Transverse colon (tissue), 4 donors: ENCODE measurements around the gene IL17B.

ENCODE experiments used
- EP300 ChIP-seq: sonication (generic); formaldehyde crosslinking; IDR thresholded peaks from one replicate; pipeline ENCODE4 v1.6.1; 2017; ENCODE audit warnings: antibody characterized with exemption, low read depth
- POLR2AphosphoS5 ChIP-seq, 3 donors: sonication (generic); formaldehyde crosslinking; IDR thresholded peaks; one replicate each; pipeline ENCODE4 v1.6.1; 2016; ENCODE audit warnings: antibody characterized with exemption in 3 of 3
- TF ChIP-seq, protein P1 (sequence below), 5 experiments: fragments of 200-600 bp in 3 of 5; fragments of 450-650 bp in 2 of 5; sonication (generic) in 3 of 5; IDR thresholded peaks; 1 replicate in 2 of 5; 2 replicates in 3 of 5; pipeline ENCODE4 v1.5.1; 2016 to 2017; ENCODE audit warnings: antibody characterized with exemption in 5 of 5, inconsistent platforms in 3 of 5, mild to moderate bottlenecking in 2 of 5, moderate library complexity in 1 of 5

DNA sequence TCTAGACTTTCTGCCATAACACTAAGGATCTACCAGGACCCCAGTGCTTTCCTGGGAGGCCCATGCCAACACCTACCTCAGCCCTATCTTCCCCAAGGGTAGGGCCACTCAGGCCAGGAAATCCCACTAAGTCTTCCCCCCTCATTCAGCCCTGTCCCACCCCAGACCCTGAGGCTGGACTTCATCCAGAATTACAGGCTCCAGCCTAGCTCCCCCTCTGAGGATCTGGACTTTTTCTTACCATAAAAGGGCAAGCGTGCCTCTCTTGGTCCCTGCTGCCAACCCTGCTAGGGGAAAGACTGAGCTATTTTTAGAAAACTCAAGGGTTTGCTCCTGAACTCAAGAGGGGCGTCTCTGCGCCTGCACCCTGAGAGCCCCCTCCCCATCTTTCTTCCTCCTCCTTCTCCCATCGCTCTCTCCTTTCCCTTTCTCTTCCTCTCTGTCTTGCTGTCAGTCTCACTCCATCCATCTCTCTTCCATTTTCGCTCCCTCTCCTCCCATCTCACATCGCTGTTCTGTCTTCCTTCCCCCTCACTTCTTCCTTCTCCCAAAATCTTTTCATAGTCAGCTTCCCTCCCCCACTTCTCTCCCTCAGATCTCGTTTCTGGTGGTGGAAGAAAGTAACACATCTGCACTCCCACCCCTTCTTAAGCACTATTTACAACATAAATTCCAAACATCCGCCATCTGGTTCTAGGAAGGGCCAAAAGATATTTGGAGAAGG is 38.1 kb upstream of the IL17B start:
- TF ChIP-seq EP300 (no peak), POLR2AphosphoS5 (IDR thresholded peaks at IDR 0.05) (peak in 2 of 3 donors; percentile 8 to 11)
- TF ChIP-seq, protein P1, sequence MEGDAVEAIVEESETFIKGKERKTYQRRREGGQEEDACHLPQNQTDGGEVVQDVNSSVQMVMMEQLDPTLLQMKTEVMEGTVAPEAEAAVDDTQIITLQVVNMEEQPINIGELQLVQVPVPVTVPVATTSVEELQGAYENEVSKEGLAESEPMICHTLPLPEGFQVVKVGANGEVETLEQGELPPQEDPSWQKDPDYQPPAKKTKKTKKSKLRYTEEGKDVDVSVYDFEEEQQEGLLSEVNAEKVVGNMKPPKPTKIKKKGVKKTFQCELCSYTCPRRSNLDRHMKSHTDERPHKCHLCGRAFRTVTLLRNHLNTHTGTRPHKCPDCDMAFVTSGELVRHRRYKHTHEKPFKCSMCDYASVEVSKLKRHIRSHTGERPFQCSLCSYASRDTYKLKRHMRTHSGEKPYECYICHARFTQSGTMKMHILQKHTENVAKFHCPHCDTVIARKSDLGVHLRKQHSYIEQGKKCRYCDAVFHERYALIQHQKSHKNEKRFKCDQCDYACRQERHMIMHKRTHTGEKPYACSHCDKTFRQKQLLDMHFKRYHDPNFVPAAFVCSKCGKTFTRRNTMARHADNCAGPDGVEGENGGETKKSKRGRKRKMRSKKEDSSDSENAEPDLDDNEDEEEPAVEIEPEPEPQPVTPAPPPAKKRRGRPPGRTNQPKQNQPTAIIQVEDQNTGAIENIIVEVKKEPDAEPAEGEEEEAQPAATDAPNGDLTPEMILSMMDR (IDR thresholded peaks at IDR 0.05) = peak in 1 of 5 experiments; percentile 33
